ENCODE measurements around the gene GAL.

GAL gene

GRCh38 chr11:68704887-68705286 is 20.5 kb downstream of the GAL start:
- Histone ChIP-seq H3K9ac (ENCODE audit: low read length) (no peak overlapping the region), H3K4me1 (ENCODE audit: control insufficient read depth, insufficient read depth, low read length) (no peaks in the 10 kb centered on the region), H3K36me3 (ENCODE audit: control insufficient read depth, insufficient read depth, low read length) (no peaks in the 10 kb centered on the region), H3K27me3 (ENCODE audit: control insufficient read depth, insufficient read depth, low read length) (peaks cover 3% of the 10 kb centered on the region), H3K4me3 (ENCODE audit: low read length) (no peak overlapping the region), H3K9me3 (ENCODE audit: control insufficient read depth, low read length) (no peaks in the 10 kb centered on the region)

- Histone ChIP-seq H3K9me3 (ENCODE audit: control insufficient read depth, low read length) (no peaks in the 10 kb centered on the region), H3K27me3 (ENCODE audit: control insufficient read depth, insufficient read depth, low read length) (peaks cover 3% of the 10 kb centered on the region), H3K4me1 (ENCODE audit: control insufficient read depth, insufficient read depth, low read length) (no peaks in the 10 kb centered on the region), H3K36me3 (ENCODE audit: control insufficient read depth, insufficient read depth, low read length) (no peaks in the 10 kb centered on the region), H3K9ac (ENCODE audit: low read length) (no peak overlapping the region), H3K4me3 (ENCODE audit: low read length) (no peak overlapping the region)
Measured at GRCh38 chr11:68707527-68707926, 23.2 kb downstream of the GAL start.

GRCh38 chr11:68709062-68709461 is 24.7 kb downstream of the GAL start:
- H3K9me3 ChIP-seq (ENCODE audit: control insufficient read depth, low read length) = no peaks in the 10 kb centered on the region
- H3K36me3 ChIP-seq (ENCODE audit: control insufficient read depth, insufficient read depth, low read length) = no peaks in the 10 kb centered on the region
- peaks cover 3% of the 10 kb centered on the region for H3K27me3 ChIP-seq (ENCODE audit: control insufficient read depth, insufficient read depth, low read length)
- H3K4me1 ChIP-seq (ENCODE audit: control insufficient read depth, insufficient read depth, low read length) = no peaks in the 10 kb centered on the region
- H3K9ac ChIP-seq (ENCODE audit: low read length) = no peak overlapping the region
- no peak overlapping the region for H3K4me3 ChIP-seq (ENCODE audit: low read length)

GRCh38 chr11:68710409-68710808 is 26.1 kb downstream of the GAL start:
- Histone ChIP-seq H3K36me3 (ENCODE audit: control insufficient read depth, insufficient read depth, low read length) (no peaks in the 10 kb centered on the region), H3K9ac (ENCODE audit: low read length) (no peak overlapping the region)

DNA sequence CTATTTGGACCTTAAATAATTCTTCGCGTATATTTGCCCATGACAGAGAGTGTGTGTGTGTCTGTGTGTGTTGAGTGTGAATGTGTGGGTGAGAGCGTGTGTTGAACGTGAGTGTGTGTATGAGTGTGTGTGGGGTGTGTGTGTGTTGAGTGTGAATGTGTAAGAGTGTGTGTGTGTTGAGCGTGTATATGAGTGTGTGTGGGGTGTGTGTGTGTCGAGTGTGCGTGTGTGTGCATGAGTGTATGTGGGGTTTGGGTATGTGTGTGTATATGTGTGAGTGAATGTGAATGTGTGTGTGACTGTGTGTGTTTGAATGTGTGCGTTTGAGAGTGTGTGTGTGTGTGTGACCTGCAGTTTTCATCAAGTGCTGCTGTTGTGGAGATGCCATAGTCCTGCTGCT is 26.8 kb downstream of the GAL start:
- Histone ChIP-seq H3K9me3 (ENCODE audit: control insufficient read depth, low read length) (no peaks in the 10 kb centered on the region), H3K27me3 (ENCODE audit: control insufficient read depth, insufficient read depth, low read length) (no peaks in the 10 kb centered on the region), H3K36me3 (ENCODE audit: control insufficient read depth, insufficient read depth, low read length) (no peaks in the 10 kb centered on the region), H3K4me3 (ENCODE audit: low read length) (no peak overlapping the region), H3K4me1 (ENCODE audit: control insufficient read depth, insufficient read depth, low read length) (no peaks in the 10 kb centered on the region), H3K9ac (ENCODE audit: low read length) (no peak overlapping the region)

More at GRCh38 chr11:68710409-68710808, 26.1 kb downstream of the GAL start:
- Histone ChIP-seq H3K27me3 (ENCODE audit: control insufficient read depth, insufficient read depth, low read length) (no peaks in the 10 kb centered on the region), H3K4me1 (ENCODE audit: control insufficient read depth, insufficient read depth, low read length) (no peaks in the 10 kb centered on the region), H3K4me3 (ENCODE audit: low read length) (no peak overlapping the region), H3K9me3 (ENCODE audit: control insufficient read depth, low read length) (no peaks in the 10 kb centered on the region)

GRCh38 chr11:68714060-68714856 is 29.9 kb downstream of the GAL start:
- H3K27me3 ChIP-seq (ENCODE audit: control insufficient read depth, insufficient read depth, low read length) = no peaks in the 10 kb centered on the region
- no peaks in the 10 kb centered on the region for H3K4me1 ChIP-seq (ENCODE audit: control insufficient read depth, insufficient read depth, low read length)
- H3K9ac ChIP-seq (ENCODE audit: low read length) = no peak overlapping the region
- no peaks in the 10 kb centered on the region for H3K36me3 ChIP-seq (ENCODE audit: control insufficient read depth, insufficient read depth, low read length)
- no peak overlapping the region for H3K4me3 ChIP-seq (ENCODE audit: low read length)
- no peaks in the 10 kb centered on the region for H3K9me3 ChIP-seq (ENCODE audit: control insufficient read depth, low read length)

- H3K4me1 ChIP-seq (ENCODE audit: control insufficient read depth, insufficient read depth, low read length) = no peaks in the 10 kb centered on the region
- no peak overlapping the region for H3K4me3 ChIP-seq (ENCODE audit: low read length)
- no peak overlapping the region for H3K9ac ChIP-seq (ENCODE audit: low read length)
- no peaks in the 10 kb centered on the region for H3K36me3 ChIP-seq (ENCODE audit: control insufficient read depth, insufficient read depth, low read length)
- no peaks in the 10 kb centered on the region for H3K9me3 ChIP-seq (ENCODE audit: control insufficient read depth, low read length)
- H3K27me3 ChIP-seq (ENCODE audit: control insufficient read depth, insufficient read depth, low read length) = no peaks in the 10 kb centered on the region
Measured at GRCh38 chr11:68715456-68716122, 31.2 kb downstream of the GAL start.

DNA sequence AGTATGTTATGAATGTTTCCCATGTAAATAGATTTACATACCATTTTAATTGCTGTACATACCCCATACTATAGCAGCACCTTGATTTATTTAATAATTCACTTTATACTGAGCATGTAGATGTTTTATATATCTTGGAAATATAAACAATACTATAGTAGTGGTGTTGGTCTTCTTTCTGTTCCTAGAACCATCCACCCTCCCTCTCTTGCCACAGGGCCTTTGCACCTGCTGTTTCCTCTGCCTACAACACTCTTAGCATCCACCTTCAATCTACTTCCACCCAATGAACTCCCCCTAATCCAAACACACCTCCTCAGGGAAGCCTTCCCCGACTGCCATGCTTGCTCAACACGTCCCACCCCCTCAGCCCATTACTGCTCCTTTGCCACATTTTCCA is 36.7 kb downstream of the GAL start:
- Histone ChIP-seq H3K4me1 (ENCODE audit: control insufficient read depth, insufficient read depth, low read length) (no peaks in the 10 kb centered on the region), H3K4me3 (ENCODE audit: low read length) (no peak overlapping the region), H3K9ac (ENCODE audit: low read length) (no peak overlapping the region), H3K9me3 (ENCODE audit: control insufficient read depth, low read length) (no peaks in the 10 kb centered on the region), H3K27me3 (ENCODE audit: control insufficient read depth, insufficient read depth, low read length) (no peaks in the 10 kb centered on the region), H3K36me3 (ENCODE audit: control insufficient read depth, insufficient read depth, low read length) (no peaks in the 10 kb centered on the region)

DNA sequence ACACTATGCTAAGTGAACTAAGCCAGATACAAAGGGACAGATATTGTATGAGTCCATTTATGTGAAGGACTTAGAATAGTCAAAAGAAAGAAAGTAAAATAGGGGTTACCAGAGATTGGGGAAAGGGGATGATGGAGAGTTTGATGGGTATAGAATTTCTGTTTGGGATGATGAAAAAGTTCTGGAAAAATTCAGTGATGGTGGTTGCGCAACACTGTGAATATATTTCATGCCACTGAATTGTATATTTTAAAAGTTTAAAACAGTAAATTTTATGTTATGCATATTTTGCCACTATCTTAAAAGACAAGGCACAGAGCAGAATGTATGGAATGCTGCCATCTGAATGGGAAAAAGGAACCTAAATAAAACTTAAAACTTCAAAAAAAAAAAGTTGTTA is 37.8 kb downstream of the GAL start:
- no peak overlapping the region for H3K4me3 ChIP-seq (ENCODE audit: low read length)
- no peaks in the 10 kb centered on the region for H3K9me3 ChIP-seq (ENCODE audit: control insufficient read depth, low read length)
- no peak overlapping the region for H3K9ac ChIP-seq (ENCODE audit: low read length)
- H3K27me3 ChIP-seq (ENCODE audit: control insufficient read depth, insufficient read depth, low read length) = no peaks in the 10 kb centered on the region
- H3K4me1 ChIP-seq (ENCODE audit: control insufficient read depth, insufficient read depth, low read length) = no peaks in the 10 kb centered on the region
- no peaks in the 10 kb centered on the region for H3K36me3 ChIP-seq (ENCODE audit: control insufficient read depth, insufficient read depth, low read length)

- H3K4me1 ChIP-seq (ENCODE audit: control insufficient read depth, insufficient read depth, low read length) = no peaks in the 10 kb centered on the region
- H3K9ac ChIP-seq (ENCODE audit: low read length) = no peak overlapping the region
- H3K27me3 ChIP-seq (ENCODE audit: control insufficient read depth, insufficient read depth, low read length) = no peaks in the 10 kb centered on the region
- H3K4me3 ChIP-seq (ENCODE audit: low read length) = no peak overlapping the region
- no peaks in the 10 kb centered on the region for H3K36me3 ChIP-seq (ENCODE audit: control insufficient read depth, insufficient read depth, low read length)
- H3K9me3 ChIP-seq (ENCODE audit: control insufficient read depth, low read length) = no peaks in the 10 kb centered on the region
Measured at GRCh38 chr11:68724293-68724692, 39.9 kb downstream of the GAL start.

GRCh38 chr11:68727783-68728182 is 43.4 kb downstream of the GAL start:
- Histone ChIP-seq H3K36me3 (ENCODE audit: control insufficient read depth, insufficient read depth, low read length) (no peaks in the 10 kb centered on the region), H3K9ac (ENCODE audit: low read length) (no peak overlapping the region), H3K27me3 (ENCODE audit: control insufficient read depth, insufficient read depth, low read length) (no peaks in the 10 kb centered on the region), H3K4me1 (ENCODE audit: control insufficient read depth, insufficient read depth, low read length) (no peaks in the 10 kb centered on the region), H3K4me3 (ENCODE audit: low read length) (no peak overlapping the region), H3K9me3 (ENCODE audit: control insufficient read depth, low read length) (no peaks in the 10 kb centered on the region)

GRCh38 chr11:68734111-68734510 is 49.8 kb downstream of the GAL start:
- H3K9ac ChIP-seq (ENCODE audit: low read length) = no peak overlapping the region
- no peaks in the 10 kb centered on the region for H3K36me3 ChIP-seq (ENCODE audit: control insufficient read depth, insufficient read depth, low read length)
- H3K4me3 ChIP-seq (ENCODE audit: low read length) = no peak overlapping the region
- no peaks in the 10 kb centered on the region for H3K4me1 ChIP-seq (ENCODE audit: control insufficient read depth, insufficient read depth, low read length)
- no peaks in the 10 kb centered on the region for H3K27me3 ChIP-seq (ENCODE audit: control insufficient read depth, insufficient read depth, low read length)
- H3K9me3 ChIP-seq (ENCODE audit: control insufficient read depth, low read length) = no peaks in the 10 kb centered on the region

All from mucosa of stomach (tissue), 1 donor.